HepG2 (cell line): ENCODE measurements around the gene IL1RL2. TPM values are rescaled to one million over a fixed set of nuclear protein-coding genes. Genes with fewer than 3 reads are reported as not detected.

ENCODE experiments used
- ATAC-seq: fragments of 200-7000 bp; cut with Tn5 transposase; 3 replicates; pipeline ENCODE4 v1.9.1; 2020; ENCODE audit warnings: mild to moderate bottlenecking, moderate library complexity
- BruUV-seq: library from RNA; stranded (reverse); fragments of 400-500 nt; replicated peaks from 2 replicates; lab custom pipeline; 2021; lab: Mats Ljungman, UMichigan
- CTCF ChIA-PET: fragments of 300-600 bp; formaldehyde crosslinking; extraction: SDS; loops from one replicate; lab custom pipeline; 2021; ENCODE audit warnings: low total read pairs, inconsistent platforms, low intra/inter-chr PET ratio; lab: Yijun Ruan, JAX
- POLR2A ChIA-PET: fragments of 350-600 bp; sonication (Branson Sonifier 250); formaldehyde crosslinking; loops from one replicate; lab custom pipeline; 2020; ENCODE audit warnings: antibody characterized with exemption, inconsistent platforms; lab: Yijun Ruan, JAX
- DNase-seq: peaks from one replicate; pipeline ENCODE4 v3.0.0-alpha.2; 2015; ENCODE audit warnings: low spot score
- FAIRE-seq: peaks from 3 replicates; lab custom pipeline; 2011; peaks lifted over from hg19 to GRCh38; lab: Jason Lieb, UNC
- H2AFZ ChIP-seq: one replicate; pipeline ENCODE4 v1.6.1; 2011; ENCODE audit warnings: low read length, inconsistent platforms
- H3K27ac ChIP-seq: fragments of 300-600 bp; 3 replicates; pipeline ENCODE4 v1.8.0; 2011; ENCODE audit warnings: mixed run types, mild to moderate bottlenecking, mixed read lengths, low read length, inconsistent platforms; ENCODE audit not compliant: insufficient read depth; ENCODE audit errors: extremely low read length
- H3K27me3 ChIP-seq, 2 experiments: fragments of 200-600 bp in 1 of 2; 2 replicates in 1 of 2; 3 replicates in 1 of 2; pipeline versions ENCODE4 v1.6.0 to v1.8.0; 2011; ENCODE audit warnings: low read length in 2 of 2, mild to moderate bottlenecking in 2 of 2, moderate library complexity in 2 of 2, inconsistent platforms in 1 of 2; ENCODE audit not compliant: insufficient read depth in 2 of 2, control insufficient read depth in 1 of 2
- H3K36me3 ChIP-seq, 2 experiments: fragments of 200-600 bp in 1 of 2; replicated peaks in 1 of 2; 2 replicates in 1 of 2; 3 replicates in 1 of 2; pipeline versions ENCODE4 v1.5.1 to v1.8.0; 2011; ENCODE audit warnings: low read length in 2 of 2, inconsistent platforms in 1 of 2; ENCODE audit not compliant: insufficient read depth in 2 of 2, control insufficient read depth in 1 of 2
- H3K4me1 ChIP-seq: 2 replicates; pipeline ENCODE4 v1.5.1; 2012; ENCODE audit warnings: low read length, inconsistent platforms; ENCODE audit not compliant: insufficient read depth
- H3K4me2 ChIP-seq: 2 replicates; pipeline ENCODE4 v1.6.0; 2011; ENCODE audit warnings: low read depth, low read length, inconsistent platforms
- H3K4me3 ChIP-seq, 3 experiments: fragments of 200-600 bp in 1 of 3; sonication (generic), shearing (Covaris generic) in 1 of 3; replicated peaks in 1 of 3; 2 replicates each; pipeline ENCODE4 v1.5.1; 2011 to 2016; ENCODE audit warnings: low read length in 3 of 3, inconsistent platforms in 2 of 3, low read depth in 2 of 3, mild to moderate bottlenecking in 2 of 3, control low read depth in 1 of 3, mixed read lengths in 1 of 3; ENCODE audit not compliant: insufficient read depth in 1 of 3
- H3K79me2 ChIP-seq: one replicate; pipeline ENCODE4 v1.6.1; 2011; ENCODE audit warnings: low read length, inconsistent platforms; ENCODE audit not compliant: insufficient read depth
- H3K9ac ChIP-seq: 2 replicates; pipeline ENCODE4 v1.6.0; 2011; ENCODE audit warnings: mild to moderate bottlenecking, low read depth, low read length, inconsistent platforms; ENCODE audit not compliant: insufficient read depth
- H3K9me3 ChIP-seq: 2 replicates; pipeline ENCODE4 v1.5.1; 2012; ENCODE audit warnings: mild to moderate bottlenecking, low read length
- H4K20me1 ChIP-seq: 2 replicates; pipeline ENCODE4 v1.6.0; 2011; ENCODE audit warnings: inconsistent platforms, mild to moderate bottlenecking, low read length, moderate library complexity; ENCODE audit not compliant: insufficient read depth
- CREB1 ChIP-seq, 2 experiments: fragments of 450-650 bp in 1 of 2; IDR thresholded peaks; 2 replicates each; pipeline ENCODE4 v1.6.1; 2016 to 2017; ENCODE audit warnings: control low read depth in 1 of 2, mild to moderate bottlenecking in 1 of 2, missing compliant biosample characterization in 1 of 2, missing genetic modification characterization in 1 of 2
- ETV5 ChIP-seq: IDR thresholded peaks from 2 replicates; pipeline ENCODE4 v1.6.1; 2018; ENCODE audit warnings: missing biosample characterization, missing genetic modification reagents, inconsistent platforms, borderline replicate concordance
- MTF2 ChIP-seq: sonication (generic); formaldehyde crosslinking; IDR thresholded peaks from 2 replicates; pipeline ENCODE4 v1.5.0; 2020; ENCODE audit warnings: missing genetic modification reagents, borderline replicate concordance
- SP5 ChIP-seq: IDR thresholded peaks from 2 replicates; pipeline ENCODE4 v1.6.1; 2016; ENCODE audit warnings: low read depth, borderline replicate concordance
- XBP1 ChIP-seq: sonication (generic); formaldehyde crosslinking; IDR thresholded peaks from 2 replicates; pipeline ENCODE4 v1.5.0; 2020; ENCODE audit warnings: missing genetic modification reagents
- ZBTB7A ChIP-seq: sonication (generic); formaldehyde crosslinking; IDR thresholded peaks from 2 replicates; pipeline ENCODE4 v1.8.0; 2022; ENCODE audit warnings: mild to moderate bottlenecking, missing genetic modification reagents
- ZFY ChIP-seq: sonication (generic); formaldehyde crosslinking; IDR thresholded peaks from 2 replicates; pipeline ENCODE4 v1.4.0; 2020; ENCODE audit warnings: missing genetic modification reagents
- ZNF317 ChIP-seq: sonication (generic); formaldehyde crosslinking; IDR thresholded peaks from 2 replicates; pipeline ENCODE4 v1.5.0; 2020; ENCODE audit warnings: mild to moderate bottlenecking, missing genetic modification reagents
- ZNF737 ChIP-seq: sonication (generic); formaldehyde crosslinking; IDR thresholded peaks from 2 replicates; pipeline ENCODE4 v1.5.0; 2020; ENCODE audit warnings: missing genetic modification reagents, mild to moderate bottlenecking, borderline replicate concordance
- WGBS: methylation state at CpG from one replicate; pipeline ENCODE4 v1.1.6; 2017; ENCODE audit warnings: low lambda C conversion rate; 5-methylcytosine and 5-hydroxymethylcytosine counted together
- in situ Hi-C: cut with HindIII; loops from 2 replicates; pipeline ENCODE4 v1.10.0; 2017; ENCODE audit warnings: low pct_unique_long_range_greater_than_20kb; ENCODE audit not compliant: extremely low pct_ligation_motif_present
- intact Hi-C: fragments of 100-400 bp; cut with micrococcal nuclease; formaldehyde crosslinking; loops from one replicate; pipeline ENCODE4 v1.10.0; 2022; ENCODE audit not compliant: unreplicated experiment
- polyA plus RNA-seq, 8 experiments: library from polyadenylated mRNA; depleted of rRNA in 3 of 8; stranded (reverse) in 7 of 8; unstranded in 1 of 8; fragments of >200 nt; fragmentation: Illumina TruSeq in 4 of 8; extraction: Trizol in 4 of 8; gene quantifications; 2 replicates each; pipeline versions ENCODE4 v1.2.1 to v1.2.3, GENCODE V29; 2011 to 2016; ENCODE audit warnings: low read depth in 4 of 8, missing spikeins in 1 of 8, mixed read lengths in 1 of 8; ENCODE audit not compliant: insufficient read depth in 1 of 8
- total RNA-seq, 5 experiments: library from RNA; depleted of rRNA; stranded (reverse); fragments of >200 nt; fragmentation: Illumina TruSeq; extraction: Trizol; gene quantifications; 2 replicates each; pipeline ENCODE4 v1.2.3, GENCODE V29; 2016; ENCODE audit warnings: low read depth in 1 of 5
- TF ChIP-seq, protein P1 (sequence below): sonication (generic); formaldehyde crosslinking; conservative IDR thresholded peaks from 2 replicates; pipeline ENCODE4 v1.8.0; 2022; ENCODE audit warnings: low read depth, missing genetic modification reagents
- TF ChIP-seq, protein P2 (sequence below): IDR thresholded peaks from 2 replicates; pipeline ENCODE4 v1.6.1; 2016
- TF ChIP-seq, protein P3 (sequence below): sonication (generic); formaldehyde crosslinking; IDR thresholded peaks from 2 replicates; pipeline ENCODE4 v1.5.0; 2020; ENCODE audit warnings: missing genetic modification reagents
- TF ChIP-seq, protein P4 (sequence below): sonication (generic); formaldehyde crosslinking; IDR thresholded peaks from 2 replicates; pipeline ENCODE4 v1.4.0; 2020; ENCODE audit warnings: mild to moderate bottlenecking, missing genetic modification reagents
- TF ChIP-seq, protein P5 (sequence below): sonication (generic); formaldehyde crosslinking; IDR thresholded peaks from 2 replicates; pipeline ENCODE4 v1.8.0; 2022; ENCODE audit warnings: missing genetic modification reagents, low read depth, mild to moderate bottlenecking, borderline replicate concordance

Gene IL1RL2
- total and polyA plus RNA-seq, 2 of the 13 experiments (the other 11 are each of a cell fraction or from before 2014, with no cell fraction given): 0.03 TPM; not detected in 1

DNA sequence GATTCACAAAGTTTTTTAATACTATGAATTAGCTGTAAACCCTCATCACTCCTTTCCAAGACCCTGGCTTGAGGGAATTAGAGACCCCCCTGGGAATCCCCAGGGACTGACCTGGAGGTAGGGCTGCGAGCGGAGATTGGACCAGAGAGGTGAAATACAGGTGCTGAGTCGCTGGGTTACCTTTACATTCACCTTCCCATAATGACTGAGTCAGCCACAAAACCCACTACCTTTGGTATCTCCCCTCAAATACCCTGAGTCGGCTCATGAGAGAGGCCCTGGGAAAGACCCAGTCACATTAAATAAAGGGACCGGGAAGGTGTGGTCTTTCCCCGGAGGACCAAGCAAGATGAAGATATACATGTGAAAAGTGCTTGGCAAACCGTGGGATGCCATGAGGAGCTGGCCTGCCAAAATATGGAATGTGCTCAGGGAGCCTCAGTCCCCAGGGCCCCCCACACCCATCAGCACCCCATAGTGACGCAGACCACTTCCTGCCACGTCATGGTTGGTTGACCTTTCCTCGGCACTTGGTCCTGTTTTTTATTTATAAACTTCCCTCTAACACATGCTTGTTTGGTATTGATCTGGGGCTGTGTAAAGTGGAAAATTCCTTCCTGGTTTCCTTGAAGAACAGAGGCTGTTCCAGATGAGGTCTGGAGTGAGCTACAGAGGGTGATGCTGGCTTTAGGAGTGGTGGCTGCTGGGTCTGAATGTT lies 51.4 kb downstream of the IL1RL2 start (continued):
- TF ChIP-seq, protein P1, sequence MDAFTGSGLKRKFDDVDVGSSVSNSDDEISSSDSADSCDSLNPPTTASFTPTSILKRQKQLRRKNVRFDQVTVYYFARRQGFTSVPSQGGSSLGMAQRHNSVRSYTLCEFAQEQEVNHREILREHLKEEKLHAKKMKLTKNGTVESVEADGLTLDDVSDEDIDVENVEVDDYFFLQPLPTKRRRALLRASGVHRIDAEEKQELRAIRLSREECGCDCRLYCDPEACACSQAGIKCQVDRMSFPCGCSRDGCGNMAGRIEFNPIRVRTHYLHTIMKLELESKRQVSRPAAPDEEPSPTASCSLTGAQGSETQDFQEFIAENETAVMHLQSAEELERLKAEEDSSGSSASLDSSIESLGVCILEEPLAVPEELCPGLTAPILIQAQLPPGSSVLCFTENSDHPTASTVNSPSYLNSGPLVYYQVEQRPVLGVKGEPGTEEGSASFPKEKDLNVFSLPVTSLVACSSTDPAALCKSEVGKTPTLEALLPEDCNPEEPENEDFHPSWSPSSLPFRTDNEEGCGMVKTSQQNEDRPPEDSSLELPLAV (CRISPR knock-in tag): no peak
- TF ChIP-seq CREB1 (IDR thresholded peaks at IDR 0.05) (peak; percentile 82), CREB1 (CRISPR knock-in tag; IDR thresholded peaks at IDR 0.05) (peak; percentile 54; the same call in 1 of the 2 replicates), ZNF737 (CRISPR knock-in tag) (no peak), ETV5 (peak; percentile 48; the same call in 1 of the 2 replicates), ZNF317 (CRISPR knock-in tag) (no peak)
- TF ChIP-seq, protein P2, sequence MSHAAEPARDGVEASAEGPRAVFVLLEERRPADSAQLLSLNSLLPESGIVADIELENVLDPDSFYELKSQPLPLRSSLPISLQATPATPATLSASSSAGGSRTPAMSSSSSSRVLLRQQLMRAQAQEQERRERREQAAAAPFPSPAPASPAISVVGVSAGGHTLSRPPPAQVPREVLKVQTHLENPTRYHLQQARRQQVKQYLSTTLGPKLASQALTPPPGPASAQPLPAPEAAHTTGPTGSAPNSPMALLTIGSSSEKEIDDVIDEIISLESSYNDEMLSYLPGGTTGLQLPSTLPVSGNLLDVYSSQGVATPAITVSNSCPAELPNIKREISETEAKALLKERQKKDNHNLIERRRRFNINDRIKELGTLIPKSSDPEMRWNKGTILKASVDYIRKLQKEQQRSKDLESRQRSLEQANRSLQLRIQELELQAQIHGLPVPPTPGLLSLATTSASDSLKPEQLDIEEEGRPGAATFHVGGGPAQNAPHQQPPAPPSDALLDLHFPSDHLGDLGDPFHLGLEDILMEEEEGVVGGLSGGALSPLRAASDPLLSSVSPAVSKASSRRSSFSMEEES: peak; percentile 19; the same call in 1 of the 2 replicates

DNA sequence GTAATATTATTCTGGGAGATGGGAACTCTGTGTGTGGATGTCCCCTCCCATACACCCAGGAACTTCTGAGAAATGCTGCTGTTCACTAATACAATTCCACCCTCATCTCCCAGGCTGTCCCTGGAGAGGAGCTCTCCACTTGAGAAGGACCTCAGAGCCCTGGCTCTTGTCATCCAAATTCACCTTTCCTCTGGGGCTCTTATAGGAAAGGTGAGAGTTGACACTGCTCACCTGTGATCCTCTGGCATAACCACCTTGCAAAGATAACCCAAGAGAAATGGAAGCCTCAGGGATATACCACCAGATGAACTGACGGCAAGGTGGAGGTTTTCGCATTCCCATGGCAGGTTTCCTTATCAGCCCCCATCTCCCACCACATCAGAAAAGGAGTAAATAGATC lies 52.0 kb downstream of the IL1RL2 start:
- intact Hi-C loops: no loop called here
- TF ChIP-seq MTF2 (CRISPR knock-in tag) (no peak), ZBTB7A (CRISPR knock-in tag) (no peak), SP5 (CRISPR knock-in tag) (no peak), ZFY (CRISPR knock-in tag) (no peak), XBP1 (CRISPR knock-in tag) (no peak)
- TF ChIP-seq, protein P3, sequence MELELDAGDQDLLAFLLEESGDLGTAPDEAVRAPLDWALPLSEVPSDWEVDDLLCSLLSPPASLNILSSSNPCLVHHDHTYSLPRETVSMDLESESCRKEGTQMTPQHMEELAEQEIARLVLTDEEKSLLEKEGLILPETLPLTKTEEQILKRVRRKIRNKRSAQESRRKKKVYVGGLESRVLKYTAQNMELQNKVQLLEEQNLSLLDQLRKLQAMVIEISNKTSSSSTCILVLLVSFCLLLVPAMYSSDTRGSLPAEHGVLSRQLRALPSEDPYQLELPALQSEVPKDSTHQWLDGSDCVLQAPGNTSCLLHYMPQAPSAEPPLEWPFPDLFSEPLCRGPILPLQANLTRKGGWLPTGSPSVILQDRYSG (CRISPR knock-in tag): no peak
- TF ChIP-seq, protein P4, sequence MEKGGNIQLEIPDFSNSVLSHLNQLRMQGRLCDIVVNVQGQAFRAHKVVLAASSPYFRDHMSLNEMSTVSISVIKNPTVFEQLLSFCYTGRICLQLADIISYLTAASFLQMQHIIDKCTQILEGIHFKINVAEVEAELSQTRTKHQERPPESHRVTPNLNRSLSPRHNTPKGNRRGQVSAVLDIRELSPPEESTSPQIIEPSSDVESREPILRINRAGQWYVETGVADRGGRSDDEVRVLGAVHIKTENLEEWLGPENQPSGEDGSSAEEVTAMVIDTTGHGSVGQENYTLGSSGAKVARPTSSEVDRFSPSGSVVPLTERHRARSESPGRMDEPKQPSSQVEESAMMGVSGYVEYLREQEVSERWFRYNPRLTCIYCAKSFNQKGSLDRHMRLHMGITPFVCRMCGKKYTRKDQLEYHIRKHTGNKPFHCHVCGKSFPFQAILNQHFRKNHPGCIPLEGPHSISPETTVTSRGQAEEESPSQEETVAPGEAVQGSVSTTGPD: no peak
- TF ChIP-seq, protein P5, sequence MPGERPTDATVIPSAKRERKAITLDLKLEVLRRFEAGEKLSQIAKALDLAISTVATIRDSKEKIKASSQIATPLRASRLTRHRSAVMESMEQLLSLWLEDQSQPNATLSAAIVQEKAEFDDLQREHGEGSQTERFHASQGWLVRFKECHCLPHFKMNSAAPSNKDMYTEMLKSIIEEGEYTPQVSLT (CRISPR knock-in tag): no peak

More for the DNA sequence above, 52.0 kb downstream of the IL1RL2 start:
- H3K36me3 ChIP-seq: no peaks in the 10 kb centered on the region
- CTCF ChIA-PET: interaction anchor here (3.9 kb wide), 1 partner anchor 232 kb away, joined by 25 read pairs; no protein-coding TSS in a partner anchor
- no peak overlapping the region for H3K4me3 ChIP-seq
- no peaks in the 10 kb centered on the region for H3K9me3 ChIP-seq
- H3K79me2 ChIP-seq: no peaks in the 10 kb centered on the region
- no peak for DNase-seq
- BruUV-seq: no TSS peak
- peak overlapping the region; percentile 34; the same call in 1 of the 2 replicates for H3K4me2 ChIP-seq
- H3K9ac ChIP-seq: no peak overlapping the region
- peaks cover 0 to 22% of the 10 kb centered on the region in 2 experiments; a peak in 3 of 5 replicates for H3K27me3 ChIP-seq
- H2AFZ ChIP-seq: no peak overlapping the region
- POLR2A ChIA-PET: no interaction called here
- in situ Hi-C loops: loop anchor here (5.0 to 10.0 kb wide), 2 partner anchors 216 to 354 kb away; no protein-coding TSS in a partner anchor
- ATAC-seq: no peak
- no peak overlapping the region for H3K27ac ChIP-seq
- peaks cover 58% of the 10 kb centered on the region for H3K4me1 ChIP-seq
- no peak for FAIRE-seq
- H4K20me1 ChIP-seq: no peaks in the 10 kb centered on the region
- WGBS: 88% methylated on average over 2 of the region's 2 CpGs
